HT1080 (cell line): ENCODE data around the gene XYLB. TPM values are rescaled to one million over a fixed set of nuclear protein-coding genes. Genes with fewer than 3 reads are reported as not detected.
A peak's percentile ranks its signal among the peaks of the same experiment; 100 is the strongest.

Experiments used
- DNase-seq: peaks from one replicate; pipeline ENCODE4 v3.0.0-alpha.2; 2015; ENCODE audit warnings: low read depth
- small RNA-seq: library from RNA; depleted of rRNA; stranded (forward); fragments of <200 nt; gene quantifications from one replicate; pipeline ENCODE3, GENCODE V24; 2014
- total RNA-seq: library from RNA; depleted of rRNA; stranded (reverse); fragments of >200 nt; shearing (Covaris generic); gene quantifications from 2 replicates; pipeline ENCODE4 v1.2.3, GENCODE V29; 2014; rRNA removed

The XYLB gene
- total RNA-seq, 1 experiment from 2014 or later = 11.6 TPM

GRCh38 chr3:38454178-38454883 is 107.7 kb downstream of the XYLB start:
- peak; percentile 23 for DNase-seq

- DNase-seq = peak; percentile 37
These were observed 108.5 kb downstream of the XYLB start for GRCh38 chr3:38454884-38455638.

- DNase-seq = peak; percentile 6
These were observed 109.2 kb downstream of the XYLB start for GRCh38 chr3:38455639-38456430.

GRCh38 chr3:38457111-38458003 is 110.8 kb downstream of the XYLB start:
- no peak for DNase-seq

- DNase-seq = peak; percentile 52
These were observed 112.4 kb downstream of the XYLB start for GRCh38 chr3:38458796-38459498.

GRCh38 chr3:38459499-38460048 is 113.0 kb downstream of the XYLB start:
- DNase-seq = no peak

- no peak for DNase-seq
These were observed 114.0 kb downstream of the XYLB start for GRCh38 chr3:38460377-38461270.

Small RNA genes lying within 50 kb of the gene (small RNA-seq; reads per million reads assigned to genes)
- not detected for gene RNU6-235P

Other genes starting within 250 kb of the XYLB start
- gene ACAA1, start 209.7 kb upstream of the XYLB start, total RNA-seq = 9.2 and 14.2 TPM in 2 replicates
- 0.03 TPM in 1 of 2 replicates, not detected in the other for gene MYD88, start 208.1 kb upstream of the XYLB start, total RNA-seq
- gene OXSR1, start 181.2 kb upstream of the XYLB start, total RNA-seq = 28.5 and 35.6 TPM in 2 replicates
- gene SLC22A13, start 81.0 kb upstream of the XYLB start, total RNA-seq = 0.07 TPM in 1 of 2 replicates, not detected in the other
- gene SLC22A14, start 64.5 kb upstream of the XYLB start, total RNA-seq = not detected in 2 replicates
- 1.9 and 5.9 TPM in 2 replicates for gene ACVR2B, start 107.1 kb downstream of the XYLB start, total RNA-seq
- 8.6 and 8.8 TPM in 2 replicates for gene EXOG, start 149.6 kb downstream of the XYLB start, total RNA-seq